NCI-H146 treated with DMSO at 0.1 percent for 48 hours (cell line): Measurements from ENCODE around the gene VCPKMT.

Source experiments
- DNase-seq: peaks from one replicate; lab custom pipeline; 2025; ENCODE audit not compliant: unreplicated experiment; lab: John Stamatoyannopoulos, UW

VCPKMT gene

DNA sequence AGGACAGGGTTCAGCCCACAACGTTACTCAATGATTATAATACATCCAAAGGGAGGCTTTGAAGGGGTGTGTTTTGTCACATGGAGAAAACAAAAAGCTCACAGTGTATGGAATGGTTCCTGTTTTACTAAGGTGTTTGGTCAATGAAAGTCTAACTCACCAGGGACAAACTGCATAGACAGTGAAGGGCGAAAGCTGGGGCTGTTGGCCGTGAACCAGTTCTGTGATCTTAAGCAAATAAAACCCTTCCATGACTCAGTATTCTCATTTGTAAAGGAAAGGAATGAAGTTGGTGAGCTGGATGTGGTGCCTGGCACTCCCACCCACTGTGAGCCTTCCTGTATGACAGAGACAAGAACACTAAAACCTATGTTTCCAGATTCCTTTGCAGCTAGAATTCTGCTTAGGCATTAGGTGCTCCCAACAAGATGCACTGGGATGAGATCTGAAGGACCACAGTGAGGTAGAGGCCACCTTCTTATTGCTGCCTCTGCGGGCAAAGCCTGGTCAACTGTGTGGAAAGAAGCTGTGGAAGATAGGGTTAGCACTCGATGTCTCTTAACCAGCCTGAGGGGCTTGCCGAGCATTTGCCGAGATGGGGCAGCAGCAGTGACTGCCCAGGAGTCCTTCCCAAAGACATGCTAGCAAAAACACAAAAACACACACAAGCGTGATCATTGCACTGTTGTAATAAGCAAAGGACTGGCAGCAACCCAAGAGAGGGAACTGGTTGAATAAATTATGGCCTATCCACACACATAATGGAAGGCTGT is 48.5 kb downstream of the VCPKMT start:
- no peak for DNase-seq

DNA sequence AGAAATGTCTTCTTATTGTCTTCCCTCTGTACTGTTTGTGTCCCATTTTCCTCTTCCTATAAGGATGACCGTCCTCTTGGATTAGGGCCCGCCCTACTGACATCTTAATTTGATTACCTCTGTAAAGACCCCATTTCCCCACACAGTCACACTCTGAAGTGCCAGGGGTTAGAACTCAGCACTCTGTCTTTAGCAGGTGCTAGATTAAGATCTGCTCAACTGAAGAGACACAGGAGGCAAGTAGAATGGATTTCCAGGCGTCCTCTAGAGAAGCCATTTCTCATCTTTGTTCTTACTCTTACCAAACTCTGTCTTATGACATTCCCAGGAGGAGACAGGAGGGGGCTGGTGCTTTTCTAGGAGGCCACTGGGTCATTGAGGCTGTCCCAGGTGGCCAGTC is 50.8 kb downstream of the VCPKMT start:
- no peak for DNase-seq

DNA sequence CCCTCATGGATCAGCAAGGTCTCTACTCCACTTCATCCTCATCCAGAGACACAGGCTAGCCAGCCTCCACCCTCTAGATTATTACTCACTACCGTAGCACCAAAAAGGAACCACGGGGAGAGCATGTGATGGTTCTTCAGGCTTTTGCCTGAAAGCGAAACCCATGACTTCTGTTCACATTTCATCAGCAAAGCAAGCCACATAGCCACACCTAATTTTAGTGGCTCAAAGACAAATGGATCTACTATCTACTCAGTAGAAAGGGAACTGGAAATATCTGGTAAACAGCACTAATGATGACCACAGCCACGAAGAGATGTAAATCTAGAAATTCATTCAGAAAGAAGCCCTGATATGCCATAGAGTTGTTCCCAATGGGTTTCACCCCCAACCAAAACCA is 51.4 kb downstream of the VCPKMT start:
- no peak for DNase-seq

DNA sequence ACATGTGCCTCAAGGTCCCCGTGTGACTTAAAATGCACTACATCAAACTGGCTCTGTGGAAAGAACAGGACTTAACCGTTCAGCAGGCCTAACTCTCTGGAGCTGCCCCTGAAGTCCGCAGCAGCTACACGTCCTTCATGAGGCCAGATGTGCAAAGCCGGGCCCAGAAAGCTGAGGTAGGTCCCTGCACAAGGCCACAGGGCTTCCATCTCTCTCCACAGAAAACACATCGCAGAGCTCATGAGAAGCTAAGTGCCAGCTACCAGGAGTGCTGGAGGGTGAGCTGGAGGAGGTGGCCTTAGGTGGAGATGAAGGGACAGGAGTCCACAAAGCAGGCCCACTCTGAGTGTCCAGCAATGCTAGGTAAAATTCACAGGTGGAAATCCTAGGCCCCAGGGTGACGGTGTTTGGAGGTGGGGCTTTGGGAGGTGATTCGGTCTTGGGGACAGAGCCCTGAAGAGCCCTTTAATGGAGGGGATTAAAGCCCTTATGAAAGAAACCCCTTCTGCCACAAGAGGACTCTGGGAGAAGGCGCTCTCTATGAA is 52.4 kb downstream of the VCPKMT start:
- DNase-seq, result no peak

DNA sequence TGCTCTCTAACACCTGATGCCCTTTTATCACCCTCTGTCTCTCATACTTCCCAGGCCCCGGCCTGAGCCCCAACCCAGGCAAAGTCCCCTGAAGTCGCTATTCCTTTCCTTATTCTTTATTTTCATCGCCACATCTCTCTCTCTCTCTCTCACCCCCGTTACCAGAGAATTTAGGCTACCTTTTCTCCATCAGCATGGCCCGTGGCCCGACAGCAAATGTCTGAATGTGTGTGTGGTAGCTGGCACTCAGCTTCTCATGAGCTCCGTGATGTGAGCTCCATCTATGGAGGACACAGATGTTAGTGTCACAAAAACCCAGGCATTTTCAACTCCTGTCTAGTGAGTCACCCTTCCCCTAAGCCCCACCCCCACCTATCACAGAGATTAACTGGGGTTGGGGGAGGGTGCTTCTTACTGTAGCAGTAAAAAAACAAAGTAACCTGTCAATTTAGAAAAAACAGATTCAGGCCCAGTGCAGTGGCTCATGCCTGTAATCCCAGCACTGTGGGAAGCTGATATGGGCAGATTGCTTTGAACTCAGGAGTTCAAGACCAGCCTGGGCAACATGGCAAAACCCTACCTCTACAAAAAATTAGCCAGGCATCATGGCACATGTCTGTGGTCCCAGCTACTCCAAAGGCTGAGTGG is 53.8 kb downstream of the VCPKMT start:
- no peak for DNase-seq

DNA sequence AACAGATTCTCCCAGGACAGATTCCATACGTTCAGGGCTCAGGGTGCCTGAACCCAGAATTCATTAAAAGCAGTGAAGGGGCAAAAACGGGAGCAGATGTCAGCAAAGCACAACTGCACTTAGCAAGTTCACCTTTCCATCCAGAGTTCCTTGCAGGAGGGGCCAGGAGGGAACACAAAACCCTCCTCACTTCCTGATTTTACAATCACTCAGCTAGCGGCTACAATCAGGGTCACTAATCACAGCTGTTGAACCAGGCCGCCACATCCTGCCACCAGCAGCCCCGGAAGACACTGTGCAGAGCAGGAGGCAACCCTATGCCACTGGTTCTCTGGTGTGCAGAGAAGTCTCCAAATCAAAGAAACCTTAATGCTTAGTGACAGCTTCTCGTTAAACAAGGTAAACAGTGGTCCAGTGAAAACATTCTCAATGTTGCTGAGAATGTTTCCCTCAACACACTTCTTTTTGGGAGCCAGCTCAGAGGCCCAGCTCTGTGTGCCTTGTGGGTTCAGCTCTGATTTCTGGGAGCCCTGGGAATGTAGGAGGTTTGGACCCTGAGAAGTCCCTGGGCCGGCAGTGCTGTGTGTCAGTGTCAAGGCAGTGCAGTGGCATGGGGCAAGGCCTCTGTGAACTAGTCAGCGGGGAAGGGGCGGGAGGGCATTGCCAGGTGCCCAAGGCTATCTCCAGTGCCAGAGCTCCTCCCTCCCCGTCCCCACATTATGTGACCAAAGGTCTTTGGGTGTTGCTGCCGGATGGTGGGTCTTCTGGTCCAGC is 54.5 kb downstream of the VCPKMT start:
- no peak for DNase-seq

DNA sequence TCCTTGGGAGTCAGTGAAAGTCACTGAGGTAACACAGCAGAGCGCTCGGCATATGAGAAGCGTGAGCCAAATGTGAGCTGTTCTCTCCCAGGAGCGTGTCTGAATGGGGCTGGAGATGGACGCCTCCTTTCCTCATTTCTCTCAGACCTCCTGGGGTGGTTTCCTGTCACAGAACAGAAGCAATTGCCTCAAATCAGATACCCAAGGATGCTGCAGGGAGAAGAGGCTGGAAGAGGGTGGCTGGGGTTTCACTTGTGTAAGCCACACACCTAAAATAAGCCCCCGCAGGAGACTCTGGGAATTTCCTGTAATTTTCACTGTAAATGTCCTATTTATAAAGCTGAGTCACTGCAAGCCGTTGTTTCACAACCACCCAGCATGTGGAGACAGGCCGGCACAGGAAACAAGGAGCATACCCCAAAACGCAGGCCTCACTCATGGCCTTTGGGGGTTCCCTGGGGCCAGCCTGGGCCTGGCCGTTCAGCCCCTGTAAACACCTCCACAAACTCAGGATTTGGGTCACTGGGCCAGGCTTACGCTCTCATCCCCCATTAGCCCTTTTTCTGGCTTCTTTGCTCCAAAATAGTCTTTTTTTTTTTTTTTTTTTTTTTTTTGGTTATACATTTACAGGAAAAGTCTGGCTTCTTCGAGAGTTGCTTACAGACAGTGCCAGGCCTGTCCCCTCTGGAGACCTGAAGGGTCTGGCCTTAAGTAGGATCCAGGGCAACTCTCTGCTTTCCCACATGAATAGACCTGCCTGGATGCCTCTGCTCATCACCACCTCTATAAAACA is 55.3 kb downstream of the VCPKMT start:
- peak; percentile 12 for DNase-seq

DNA sequence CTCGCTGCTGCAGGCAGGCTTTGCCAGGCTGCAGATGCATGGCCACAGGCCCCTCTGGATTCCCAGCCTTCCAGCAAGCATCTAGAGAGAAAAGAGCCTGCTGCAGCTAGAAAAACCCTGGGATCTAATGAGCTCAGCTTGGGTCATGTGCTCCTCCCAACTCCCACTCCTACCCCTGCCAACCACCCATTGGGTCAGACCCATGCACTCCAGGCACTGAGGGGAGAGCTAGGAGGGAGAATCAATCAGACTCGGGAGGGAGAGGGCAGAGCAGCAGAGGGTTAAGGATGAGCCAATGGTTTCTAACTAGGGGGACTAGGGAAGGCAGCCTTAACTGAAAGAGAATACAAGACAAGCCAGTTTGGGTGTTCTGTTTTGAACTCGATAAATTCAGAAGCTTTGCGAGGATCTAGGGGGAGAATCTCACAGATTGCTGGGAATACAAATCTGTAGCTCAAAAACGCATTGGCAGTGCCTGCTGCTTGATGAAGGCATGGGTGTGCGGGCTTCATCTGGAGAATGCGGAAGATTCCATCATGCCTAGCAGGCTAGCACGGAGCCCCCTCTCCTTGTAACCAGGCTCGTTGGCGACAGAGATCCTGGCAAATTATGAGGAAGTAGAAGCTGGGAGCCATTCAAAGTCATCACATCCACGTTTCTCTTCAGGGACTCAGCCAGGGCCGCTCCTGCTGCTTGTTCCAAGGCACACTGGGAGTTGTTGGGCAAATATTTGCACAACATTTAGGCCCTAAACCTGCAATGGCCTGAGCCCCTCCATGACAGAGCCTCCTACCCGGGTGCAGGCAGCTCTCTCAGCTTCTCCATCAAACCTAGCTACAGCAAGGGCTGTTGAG is 56.4 kb downstream of the VCPKMT start:
- DNase-seq, result no peak
